H9 (cell line): ENCODE measurements around the gene FYTTD1. TPM values are rescaled to one million over a fixed set of nuclear protein-coding genes. Genes with fewer than 3 reads are reported as not detected.
A peak's percentile ranks its signal among the peaks of the same experiment; 100 is the strongest.
"Not testable (repeated sequence)": the region's sequence is repeated elsewhere in the genome, so short reads cannot be mapped to it uniquely, and the experiment has no call there.

Experiments used
- DNase-seq: peaks from one replicate; pipeline ENCODE4 v3.0.0-alpha.2; 2017
- H2AFZ ChIP-seq: one replicate; pipeline ENCODE4 v1.6.1; 2013; ENCODE audit warnings: mild to moderate bottlenecking, low read length, control low read depth, moderate library complexity
- H2AK5ac ChIP-seq: 2 replicates; pipeline ENCODE4 v1.6.1; 2013; ENCODE audit warnings: low read length, control low read depth, mixed read lengths; ENCODE audit not compliant: insufficient read length
- H2BK120ac ChIP-seq: one replicate; pipeline ENCODE4 v1.6.1; 2013; ENCODE audit warnings: low read depth, mild to moderate bottlenecking, low read length, control low read depth, inconsistent platforms; ENCODE audit not compliant: poor library complexity, severe bottlenecking
- H2BK12ac ChIP-seq: 2 replicates; pipeline ENCODE4 v1.6.1; 2013; ENCODE audit warnings: low read length, control low read depth, mixed read lengths, low read depth; ENCODE audit not compliant: insufficient read length
- H2BK15ac ChIP-seq: 2 replicates; pipeline ENCODE4 v1.6.1; 2013; ENCODE audit warnings: low read depth, low read length, control low read depth
- H2BK20ac ChIP-seq: one replicate; pipeline ENCODE4 v1.6.1; 2013; ENCODE audit warnings: low read depth, mild to moderate bottlenecking, low read length, control low read depth, inconsistent platforms; ENCODE audit not compliant: poor library complexity, severe bottlenecking
- H2BK5ac ChIP-seq: 2 replicates; pipeline ENCODE4 v1.6.1; 2013; ENCODE audit warnings: low read length, control low read depth, mixed read lengths; ENCODE audit not compliant: insufficient read length
- H3K14ac ChIP-seq: 2 replicates; pipeline ENCODE4 v1.6.1; 2013; ENCODE audit warnings: low read length, control low read depth; ENCODE audit not compliant: insufficient read depth
- H3K18ac ChIP-seq: 2 replicates; pipeline ENCODE4 v1.6.1; 2013; ENCODE audit warnings: low read depth, mild to moderate bottlenecking, mixed read lengths, low read length, control low read depth; ENCODE audit not compliant: insufficient read length
- H3K23ac ChIP-seq: 2 replicates; pipeline ENCODE4 v1.6.1; 2013; ENCODE audit warnings: low read length, control low read depth, mixed read lengths, low read depth; ENCODE audit not compliant: insufficient read length
- H3K23me2 ChIP-seq: 2 replicates; pipeline ENCODE4 v1.6.1; 2013; ENCODE audit warnings: low read depth, mild to moderate bottlenecking, mixed read lengths, low read length, control low read depth; ENCODE audit not compliant: insufficient read length, poor library complexity, severe bottlenecking
- H3K27ac ChIP-seq: 2 replicates; pipeline ENCODE4 v1.5.1; 2013; ENCODE audit warnings: low read length, control low read depth, mixed read lengths, low read depth; ENCODE audit not compliant: insufficient read length
- H3K27me3 ChIP-seq: 2 replicates; pipeline ENCODE4 v1.6.1; 2013; ENCODE audit warnings: low read length, control low read depth, inconsistent platforms; ENCODE audit not compliant: insufficient read depth
- H3K4ac ChIP-seq: 2 replicates; pipeline ENCODE4 v1.6.1; 2013; ENCODE audit warnings: low read depth, mild to moderate bottlenecking, control low read depth, inconsistent platforms, low read length, moderate library complexity
- H3K4me1 ChIP-seq: 2 replicates; pipeline ENCODE4 v1.6.1; 2013; ENCODE audit warnings: low read length, control low read depth, inconsistent platforms; ENCODE audit not compliant: insufficient read depth
- H3K4me2 ChIP-seq: 2 replicates; pipeline ENCODE4 v1.6.1; 2013; ENCODE audit warnings: low read length, control low read depth, mixed read lengths; ENCODE audit not compliant: insufficient read length, insufficient read depth
- H3K56ac ChIP-seq: 2 replicates; pipeline ENCODE4 v1.6.1; 2013; ENCODE audit warnings: low read depth, mild to moderate bottlenecking, mixed read lengths, low read length, control low read depth; ENCODE audit not compliant: insufficient read length
- H3K79me1 ChIP-seq: 2 replicates; pipeline ENCODE4 v1.6.1; 2013; ENCODE audit warnings: low read depth, mild to moderate bottlenecking, moderate library complexity, low read length, control low read depth, inconsistent platforms; ENCODE audit not compliant: insufficient read depth, poor library complexity, severe bottlenecking
- H3K79me2 ChIP-seq: 2 replicates; pipeline ENCODE4 v1.6.1; 2013; ENCODE audit warnings: low read length, control low read depth, inconsistent platforms; ENCODE audit not compliant: insufficient read depth
- H3K9ac ChIP-seq: 2 replicates; pipeline ENCODE4 v1.6.1; 2013; ENCODE audit warnings: low read length, control low read depth, mixed read lengths; ENCODE audit not compliant: insufficient read length; ENCODE audit errors: extremely low read depth
- H3K9me3 ChIP-seq: one replicate; pipeline ENCODE4 v1.6.1; 2013; ENCODE audit warnings: low read depth, low read length, inconsistent platforms; ENCODE audit not compliant: control insufficient read depth
- H3T11ph ChIP-seq: one replicate; pipeline ENCODE4 v1.6.1; 2013; ENCODE audit warnings: mild to moderate bottlenecking, low read length, control low read depth, inconsistent platforms
- H4K20me1 ChIP-seq: one replicate; pipeline ENCODE4 v1.6.1; 2013; ENCODE audit not compliant: control insufficient read depth, insufficient read length, insufficient read depth
- H4K5ac ChIP-seq: 2 replicates; pipeline ENCODE4 v1.6.1; 2013; ENCODE audit warnings: low read depth, mild to moderate bottlenecking, mixed read lengths, low read length, control low read depth; ENCODE audit not compliant: insufficient read length
- H4K8ac ChIP-seq: replicated peaks from 2 replicates; pipeline ENCODE4 v1.6.1; 2013; ENCODE audit warnings: low read length, control low read depth, mixed read lengths, low read depth; ENCODE audit not compliant: insufficient read length
- H4K91ac ChIP-seq: 2 replicates; pipeline ENCODE4 v1.6.1; 2013; ENCODE audit warnings: low read depth, mild to moderate bottlenecking, moderate library complexity, mixed read lengths, low read length, control low read depth; ENCODE audit not compliant: insufficient read length
- H3K27ac Mint-ChIP-seq, 3 experiments: 2 replicates in 2 of 3; 3 replicates in 1 of 3; pipeline ENCODE4 v1.8.0; 2020 to 2021; ENCODE audit warnings: mixed read lengths in 3 of 3, mild to moderate bottlenecking in 1 of 3, moderate library complexity in 1 of 3
- H3K27me3 Mint-ChIP-seq: 2 replicates; pipeline ENCODE4 v1.8.0; 2021; ENCODE audit warnings: low read depth, mild to moderate bottlenecking, moderate library complexity, mixed read lengths
- H3K36me3 Mint-ChIP-seq, 3 experiments: 2 replicates in 2 of 3; 3 replicates in 1 of 3; pipeline ENCODE4 v1.8.0; 2020 to 2021; ENCODE audit warnings: low read depth in 3 of 3, mixed read lengths in 3 of 3; ENCODE audit not compliant: insufficient read depth in 1 of 3
- H3K4me1 Mint-ChIP-seq, 2 experiments: 2 replicates each; pipeline ENCODE4 v1.8.0; 2020; ENCODE audit warnings: mixed read lengths in 2 of 2
- H3K4me3 Mint-ChIP-seq, 2 experiments: 2 replicates in 1 of 2; 3 replicates in 1 of 2; pipeline ENCODE4 v1.8.0; 2020 to 2021; ENCODE audit warnings: mild to moderate bottlenecking in 2 of 2, mixed read lengths in 2 of 2, moderate library complexity in 1 of 2
- H3K9me3 Mint-ChIP-seq, 2 experiments: 2 replicates in 1 of 2; 3 replicates in 1 of 2; pipeline ENCODE4 v1.8.0; 2020; ENCODE audit warnings: mild to moderate bottlenecking in 2 of 2, mixed read lengths in 2 of 2, moderate library complexity in 1 of 2
- WGBS: extraction: QIAGEN DNeasy Blood & Tissue Kit; methylation state at CpG from one replicate; pipeline ENCODE4 v1.1.7; 2013; ENCODE audit warnings: missing lambda C conversion rate, low lambda C conversion rate, mixed read lengths; ENCODE audit not compliant: insufficient read length; ENCODE audit errors: extremely low coverage; 5-methylcytosine and 5-hydroxymethylcytosine counted together
- total RNA-seq: library from RNA; stranded (reverse); gene quantifications from 2 replicates; pipeline ENCODE4 v1.2.1, GENCODE V29; 2021
- TF ChIP-seq, protein P1 (sequence below): fragments of 200-600 bp; sonication (generic); conservative IDR thresholded peaks from 3 replicates; pipeline ENCODE4 v1.8.0; 2021; ENCODE audit warnings: antibody characterized with exemption, mild to moderate bottlenecking

FYTTD1 gene
- total RNA-seq, 1 experiment from 2014 or later, result 19.4 TPM

DNA sequence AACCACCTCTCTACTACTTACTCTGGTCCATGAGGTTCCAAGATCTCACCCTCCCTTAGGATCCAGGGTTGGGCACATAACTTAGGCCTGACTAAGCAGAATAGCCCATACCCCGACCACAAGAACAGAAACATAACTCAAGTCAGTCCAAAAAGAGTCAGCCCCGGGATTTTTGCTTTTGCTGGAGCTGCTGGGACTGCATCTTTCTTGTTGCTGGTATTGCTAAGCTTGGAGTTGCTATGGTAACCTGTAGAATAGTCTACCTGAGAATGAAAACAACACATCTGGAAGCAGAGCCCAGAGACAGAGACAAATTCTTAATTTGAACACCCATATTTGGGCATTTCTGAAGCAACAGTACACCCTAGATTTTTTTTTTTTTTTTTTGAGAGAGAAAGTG, 19.5 kb upstream of the FYTTD1 start:
- Mint-ChIP-seq H3K4me1 (peaks cover 7 to 13% of the 10 kb centered on the region in 2 experiments), H3K9me3 (peaks cover 3% of the 10 kb centered on the region in 2 experiments; a peak in 4 of 5 replicates), H3K36me3 (peaks cover 0 to 10% (median 5%) of the 10 kb centered on the region in 3 experiments; a peak in 3 of 7 replicates), H3K27me3 (no peaks in the 10 kb centered on the region), H3K27ac (no peak overlapping the region), H3K4me3 (no peak overlapping the region)
- H2BK20ac ChIP-seq, result no peak overlapping the region
- H2BK5ac ChIP-seq, result no peak overlapping the region
- DNase-seq, result no peak
- no peaks in the 10 kb centered on the region for H3K27me3 ChIP-seq
- no peaks in the 10 kb centered on the region for H3K9me3 ChIP-seq
- H4K8ac ChIP-seq, result no peak overlapping the region
- H3K14ac ChIP-seq, result no peak overlapping the region
- H3K9ac ChIP-seq, result no peak overlapping the region
- H2BK15ac ChIP-seq, result no peak overlapping the region
- no peaks in the 10 kb centered on the region for H3K79me2 ChIP-seq
- H3K56ac ChIP-seq, result no peak overlapping the region
- no peak overlapping the region for H2AFZ ChIP-seq
- no peak overlapping the region for H3K4me2 ChIP-seq
- no peaks in the 10 kb centered on the region; the same call in 1 of the 2 replicates for H3K4me1 ChIP-seq
- WGBS, result no CpG with 5 or more reads among the region's 2 CpGs
- no peaks in the 10 kb centered on the region for H3K79me1 ChIP-seq
- H4K5ac ChIP-seq, result no peak overlapping the region
- H3K23ac ChIP-seq, result no peak overlapping the region
- H2AK5ac ChIP-seq, result no peak overlapping the region
- H3K18ac ChIP-seq, result no peak overlapping the region
- no peak overlapping the region for H3K27ac ChIP-seq
- no peaks in the 10 kb centered on the region for H3K23me2 ChIP-seq
- no peaks in the 10 kb centered on the region for H4K20me1 ChIP-seq
- no peak overlapping the region for H3T11ph ChIP-seq
- no peak overlapping the region; the same call in 1 of the 2 replicates for H3K4ac ChIP-seq
- TF ChIP-seq, protein P1, sequence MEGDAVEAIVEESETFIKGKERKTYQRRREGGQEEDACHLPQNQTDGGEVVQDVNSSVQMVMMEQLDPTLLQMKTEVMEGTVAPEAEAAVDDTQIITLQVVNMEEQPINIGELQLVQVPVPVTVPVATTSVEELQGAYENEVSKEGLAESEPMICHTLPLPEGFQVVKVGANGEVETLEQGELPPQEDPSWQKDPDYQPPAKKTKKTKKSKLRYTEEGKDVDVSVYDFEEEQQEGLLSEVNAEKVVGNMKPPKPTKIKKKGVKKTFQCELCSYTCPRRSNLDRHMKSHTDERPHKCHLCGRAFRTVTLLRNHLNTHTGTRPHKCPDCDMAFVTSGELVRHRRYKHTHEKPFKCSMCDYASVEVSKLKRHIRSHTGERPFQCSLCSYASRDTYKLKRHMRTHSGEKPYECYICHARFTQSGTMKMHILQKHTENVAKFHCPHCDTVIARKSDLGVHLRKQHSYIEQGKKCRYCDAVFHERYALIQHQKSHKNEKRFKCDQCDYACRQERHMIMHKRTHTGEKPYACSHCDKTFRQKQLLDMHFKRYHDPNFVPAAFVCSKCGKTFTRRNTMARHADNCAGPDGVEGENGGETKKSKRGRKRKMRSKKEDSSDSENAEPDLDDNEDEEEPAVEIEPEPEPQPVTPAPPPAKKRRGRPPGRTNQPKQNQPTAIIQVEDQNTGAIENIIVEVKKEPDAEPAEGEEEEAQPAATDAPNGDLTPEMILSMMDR, result no peak
- H2BK120ac ChIP-seq, result no peak overlapping the region
- H2BK12ac ChIP-seq, result no peak overlapping the region
- no peak overlapping the region for H4K91ac ChIP-seq

DNA sequence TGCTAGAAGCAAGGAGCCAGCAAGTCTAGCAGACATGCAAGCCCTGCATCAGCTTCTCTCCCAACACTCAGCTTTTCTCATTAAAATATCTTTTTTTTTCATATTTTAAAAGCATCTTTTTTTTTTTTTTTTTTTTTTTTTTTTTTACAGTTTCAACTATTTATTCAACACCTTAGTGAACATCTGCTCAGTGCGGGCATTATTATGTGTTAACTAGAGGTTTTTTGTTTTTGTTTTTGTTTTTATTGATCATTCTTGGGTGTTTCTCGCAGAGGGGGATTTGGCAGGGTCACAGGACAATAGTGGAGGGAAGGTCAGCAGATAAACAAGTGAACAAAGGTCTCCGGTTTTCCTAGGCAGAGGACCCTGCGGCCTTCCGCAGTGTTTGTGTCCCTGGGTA, 18.9 kb upstream of the FYTTD1 start:
- H4K91ac ChIP-seq, H3K56ac ChIP-seq, H3K4me1 Mint-ChIP-seq, H4K20me1 ChIP-seq, H3K9me3 ChIP-seq, H3K36me3 Mint-ChIP-seq, DNase-seq, H3K18ac ChIP-seq, H2BK12ac ChIP-seq, H3K79me2 ChIP-seq, H3K4me1 ChIP-seq, H2BK15ac ChIP-seq, H4K8ac ChIP-seq, H3K4me3 Mint-ChIP-seq, H2BK5ac ChIP-seq, H3K4me2 ChIP-seq, H3K23me2 ChIP-seq, H2AFZ ChIP-seq, H3K9ac ChIP-seq, H3T11ph ChIP-seq, H4K5ac ChIP-seq, H3K14ac ChIP-seq, H3K79me1 ChIP-seq, H3K9me3 Mint-ChIP-seq, H3K4ac ChIP-seq, H3K27ac ChIP-seq, H2BK20ac ChIP-seq, H2AK5ac ChIP-seq, H3K27me3 ChIP-seq, H3K27me3 Mint-ChIP-seq, H2BK120ac ChIP-seq, H3K23ac ChIP-seq: not testable (repeated sequence)
- peak overlapping the region in 1 of 3 experiments; percentile 91; a peak in 5 of 7 replicates for H3K27ac Mint-ChIP-seq
- WGBS, result no CpG with 5 or more reads among the region's 5 CpGs
